GM12864 (cell line): Measurements from ENCODE around the gene ZNF782.
A peak's percentile ranks its signal among the peaks of the same experiment; 100 is the strongest.
"Not testable (repeated sequence)": the region's sequence is repeated elsewhere in the genome, so short reads cannot be mapped to it uniquely, and the experiment has no call there.

Experiments used
- DNase-seq: peaks from one replicate; pipeline ENCODE4 v3.0.0-alpha.2; 2011; ENCODE audit warnings: low read depth
- H3K4me3 ChIP-seq: 2 replicates; pipeline ENCODE4 v1.5.1; 2011; ENCODE audit warnings: mild to moderate bottlenecking, low read depth, low read length, control low read depth
- CTCF ChIP-seq: IDR thresholded peaks from 2 replicates; pipeline ENCODE4 v1.5.1; 2011; ENCODE audit warnings: low read depth, mild to moderate bottlenecking, moderate library complexity, low read length, control low read depth, inconsistent platforms; ENCODE audit errors: missing control alignments

Gene ZNF782

DNA sequence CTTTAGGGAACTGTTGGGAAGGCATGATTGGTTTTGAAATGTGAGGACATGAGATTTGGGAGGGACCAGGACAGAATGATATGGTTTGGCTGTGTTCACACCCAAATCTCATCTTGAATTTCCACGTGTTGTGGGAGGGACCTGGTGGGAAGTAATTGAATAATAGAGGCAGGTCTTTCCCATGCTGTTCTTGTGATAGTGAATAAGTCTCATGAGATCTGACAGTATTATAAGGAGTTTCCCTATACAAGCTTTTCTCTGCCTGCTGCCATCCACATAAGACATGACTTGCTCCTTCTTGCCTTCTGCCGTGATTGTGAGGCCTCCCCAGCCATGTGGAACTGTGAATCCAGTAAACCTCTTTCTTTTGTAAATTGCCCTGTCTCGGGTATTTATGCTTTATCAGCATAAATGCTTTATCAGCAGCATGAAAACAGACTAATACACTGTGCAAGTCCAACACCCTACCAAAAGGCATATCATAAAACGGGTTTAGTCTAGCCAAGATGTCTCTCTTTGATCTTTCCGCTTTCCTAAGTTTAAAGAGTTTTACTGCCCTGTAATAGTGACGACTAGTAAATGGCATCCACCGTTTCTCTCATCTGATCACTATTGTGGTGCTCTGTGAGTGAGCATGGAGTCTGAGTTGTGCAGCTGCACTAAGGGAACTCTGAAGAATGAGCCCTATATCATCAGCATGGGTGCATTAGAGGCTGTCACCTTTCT lies 12.9 kb upstream of the ZNF782 start:
- no peak for DNase-seq
- no peak overlapping the region for H3K4me3 ChIP-seq
- no peak for TF ChIP-seq CTCF

DNA sequence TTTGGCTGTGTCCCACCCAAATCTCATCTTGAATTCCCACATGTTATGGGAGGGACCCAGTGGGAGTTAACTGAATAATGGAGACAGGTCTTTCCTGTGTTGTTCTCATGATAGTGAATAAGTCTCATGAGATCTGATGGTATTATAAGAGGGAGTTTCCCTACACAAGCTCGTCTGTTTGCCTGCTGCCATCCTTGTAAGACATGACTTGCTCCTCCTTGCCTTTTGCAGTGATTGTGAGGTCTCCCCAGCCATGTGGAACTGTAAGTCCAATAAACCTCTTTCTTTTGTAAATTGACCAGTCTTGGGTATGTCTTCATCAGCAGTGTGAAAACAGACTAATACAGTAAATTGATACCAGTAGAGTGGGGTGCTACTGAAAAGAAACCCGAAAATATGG lies 10.9 kb upstream of the ZNF782 start:
- DNase-seq, H3K4me3 ChIP-seq: not testable (repeated sequence)

DNA sequence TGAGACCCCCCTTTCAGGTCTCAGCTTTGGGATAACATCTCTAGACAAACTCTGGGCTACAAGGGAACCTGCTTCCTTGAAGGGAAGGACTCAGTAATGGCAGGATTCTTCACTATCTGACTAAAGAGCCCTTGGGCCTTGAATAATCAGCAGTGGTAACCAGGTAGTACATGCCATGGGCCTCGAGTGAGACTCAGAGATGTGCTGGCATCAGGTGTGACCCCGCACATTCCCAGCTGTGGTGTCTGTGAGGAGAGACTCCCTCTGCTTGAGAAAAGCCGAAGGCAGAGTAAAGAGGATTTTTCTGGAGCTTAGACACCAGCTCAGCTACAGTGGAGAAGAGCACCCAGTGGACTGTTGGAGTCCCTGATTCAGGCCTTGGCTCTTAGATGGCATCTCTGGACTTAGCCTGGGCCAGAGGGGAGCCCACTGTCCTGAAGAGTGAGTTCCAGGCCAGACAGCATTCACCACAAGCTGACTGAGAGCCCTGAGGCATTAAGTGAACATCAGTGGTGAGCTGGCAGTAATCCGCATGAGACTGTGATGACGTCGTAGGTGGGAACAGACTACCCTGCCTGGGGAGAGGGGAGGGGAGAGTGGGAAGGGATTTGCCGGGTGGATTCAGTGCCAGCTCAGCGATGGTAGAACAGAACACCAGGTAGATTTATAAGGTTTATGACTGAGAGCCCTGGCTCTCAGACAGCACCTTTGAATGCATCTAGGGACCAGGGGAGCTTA lies 5.3 kb upstream of the ZNF782 start:
- no peak overlapping the region for H3K4me3 ChIP-seq
- DNase-seq = no peak
- no peak for TF ChIP-seq CTCF

DNA sequence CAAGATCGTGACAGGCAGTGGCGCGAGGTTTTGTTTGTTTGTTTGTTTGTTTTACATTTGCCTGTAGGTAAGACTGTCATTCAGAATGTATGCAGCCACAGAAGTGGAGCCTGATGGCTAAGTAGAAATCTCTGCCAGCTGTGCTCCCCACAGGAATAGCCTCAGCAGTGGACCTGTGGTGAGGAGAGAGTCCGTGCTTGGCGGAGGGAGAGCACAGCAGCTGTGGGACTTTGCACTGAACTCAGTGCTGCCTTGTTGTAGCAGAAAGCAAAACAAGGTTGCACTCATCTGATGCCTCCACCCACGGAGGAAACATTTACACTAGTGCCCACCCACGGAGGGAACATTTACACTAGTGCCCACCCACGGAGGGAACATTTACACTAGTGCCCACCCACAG lies 4.4 kb upstream of the ZNF782 start:
- TF ChIP-seq CTCF = no peak
- no peak for DNase-seq
- H3K4me3 ChIP-seq = no peak overlapping the region

- no peak for DNase-seq
- no peak for TF ChIP-seq CTCF
- no peak overlapping the region for H3K4me3 ChIP-seq
Observed at GRCh38 chr9:96858018-96858573, 3.8 kb upstream of the ZNF782 start.

GRCh38 chr9:96856363-96857286 lies 2.3 kb upstream of the ZNF782 start:
- no peak overlapping the region for H3K4me3 ChIP-seq
- peak; percentile 86 for TF ChIP-seq CTCF
- DNase-seq = no peak
